GM19397 (cell line): ENCODE results near the gene FBXO3.
"Not testable (repeated sequence)": the region's sequence is repeated elsewhere in the genome, so short reads cannot be mapped to it uniquely, and the experiment has no call there.

Source experiments
- ATAC-seq: cut with Tn5 transposase; IDR thresholded peaks from one replicate; pipeline ENCODE4 v1.9.1; 2021; ENCODE audit warnings: mild to moderate bottlenecking, moderate library complexity; ENCODE audit not compliant: unreplicated experiment

Gene FBXO3

DNA sequence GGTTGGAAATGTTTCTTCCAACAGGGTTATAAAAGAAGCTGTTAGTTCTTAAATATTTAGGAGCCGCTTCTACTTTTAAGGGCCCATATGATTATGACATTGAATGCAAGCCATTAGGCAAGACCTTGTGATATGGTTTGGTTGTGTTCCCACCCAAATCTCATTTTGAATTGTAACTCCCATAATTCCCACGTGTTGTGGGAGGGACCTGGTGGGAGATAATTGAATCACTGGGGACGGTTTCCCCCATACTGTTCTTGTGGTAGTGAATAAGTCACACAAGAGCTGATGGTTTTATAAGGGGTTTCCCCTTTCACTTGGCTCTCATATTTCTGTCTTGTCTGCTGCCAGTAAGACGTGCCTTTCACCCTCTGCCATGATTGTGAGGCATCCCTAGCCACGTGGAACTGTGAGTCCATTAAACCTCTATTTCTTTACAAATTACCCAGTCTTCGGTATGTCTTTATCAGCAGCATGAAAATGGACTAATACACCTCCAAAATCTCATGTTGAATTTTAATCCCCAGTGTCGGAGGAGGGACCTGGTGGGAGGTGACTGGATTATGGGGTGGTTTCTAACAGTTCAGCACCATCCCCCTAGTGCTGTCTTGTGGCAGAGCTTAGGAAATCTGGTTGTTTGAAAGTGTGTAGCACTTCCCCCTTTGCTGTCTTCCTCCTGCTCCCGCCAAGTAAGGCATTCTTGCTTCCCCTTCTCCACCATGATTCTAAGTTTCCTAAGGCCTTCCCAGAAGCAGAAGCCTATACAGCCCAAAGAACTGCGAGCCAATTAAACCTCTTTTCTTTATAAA lies 42.4 kb downstream of the FBXO3 start:
- no peak for ATAC-seq

DNA sequence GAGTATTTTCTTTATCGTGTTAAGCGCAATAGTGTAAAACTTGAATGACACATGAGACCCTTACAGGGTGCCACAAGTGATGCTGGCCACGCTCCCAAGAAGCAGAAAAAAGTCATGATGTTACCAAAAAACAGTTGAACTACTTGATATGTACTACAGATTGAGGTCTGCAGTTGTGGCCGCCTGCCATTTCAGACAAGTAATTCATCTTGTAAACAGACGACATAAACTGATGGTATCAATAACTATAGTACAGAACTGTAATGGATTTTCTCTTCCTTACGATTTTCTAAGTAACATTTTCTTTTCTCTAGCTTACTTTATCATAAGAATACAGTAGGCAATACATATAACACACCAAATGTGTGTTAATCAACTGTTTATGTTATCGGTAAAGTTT lies 43.6 kb downstream of the FBXO3 start:
- ATAC-seq: no peak

DNA sequence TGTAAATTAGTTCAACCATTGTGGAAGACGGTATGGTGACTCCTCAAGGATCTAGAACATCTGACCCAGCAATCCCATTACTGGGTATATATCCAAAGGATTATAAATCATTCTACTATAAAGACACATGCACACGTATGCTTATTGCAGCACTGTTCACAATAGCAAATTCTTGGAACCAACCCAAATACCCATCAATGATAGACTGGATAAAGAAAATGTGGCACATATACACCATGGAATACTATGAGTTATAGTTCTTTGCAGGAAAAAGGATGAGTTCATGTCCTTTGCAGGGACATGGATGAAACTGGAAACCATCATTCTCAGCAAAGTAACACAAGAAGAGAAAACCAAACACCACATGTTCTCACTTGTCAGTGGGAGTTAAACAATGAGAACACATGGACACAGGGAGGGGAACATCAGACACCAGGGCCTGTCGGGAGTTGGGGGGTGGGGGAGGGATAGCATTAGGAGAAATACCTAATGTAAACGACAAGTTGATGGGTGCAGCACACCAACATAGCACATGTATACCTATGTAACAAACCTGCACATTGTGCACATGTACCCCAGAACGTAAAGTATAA lies 45.2 kb downstream of the FBXO3 start:
- not testable (repeated sequence) for ATAC-seq

DNA sequence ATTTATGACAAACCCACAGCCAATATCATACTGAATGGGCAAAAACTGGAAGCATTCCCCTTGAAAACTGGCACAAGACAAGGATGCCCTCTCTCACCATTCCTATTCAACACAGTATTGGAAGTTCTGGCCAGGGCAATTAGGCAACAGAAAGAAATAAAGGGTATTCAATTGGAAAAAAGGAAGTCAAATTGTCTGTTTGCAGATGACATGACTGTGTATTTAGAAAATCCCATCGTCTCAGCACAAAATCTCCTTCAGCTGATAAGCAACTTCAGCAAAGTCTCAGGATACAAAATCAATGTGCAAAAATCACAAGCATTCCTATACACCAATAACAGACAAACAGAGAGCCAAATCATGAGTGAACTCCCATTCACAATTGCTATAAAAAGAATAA lies 46.8 kb downstream of the FBXO3 start:
- not testable (repeated sequence) for ATAC-seq

DNA sequence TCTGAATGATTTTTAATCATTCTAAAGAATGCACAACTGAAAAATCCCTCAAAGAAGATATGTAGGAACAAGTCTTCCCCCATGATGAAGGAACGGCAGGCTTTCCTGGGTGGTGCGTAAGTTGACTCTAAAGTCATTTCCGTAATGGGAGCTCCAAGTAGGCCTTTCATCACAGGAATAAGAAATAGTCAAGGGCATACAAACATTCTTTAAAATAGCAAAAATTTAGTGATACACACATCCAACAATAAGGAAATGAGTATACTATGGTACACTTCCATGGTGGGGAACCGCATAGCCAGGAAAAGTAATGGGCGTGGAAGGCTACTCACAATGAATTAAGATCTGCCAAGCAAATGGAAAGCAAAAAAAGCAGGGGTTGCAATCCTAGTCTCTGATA lies 48.8 kb downstream of the FBXO3 start:
- no peak for ATAC-seq

DNA sequence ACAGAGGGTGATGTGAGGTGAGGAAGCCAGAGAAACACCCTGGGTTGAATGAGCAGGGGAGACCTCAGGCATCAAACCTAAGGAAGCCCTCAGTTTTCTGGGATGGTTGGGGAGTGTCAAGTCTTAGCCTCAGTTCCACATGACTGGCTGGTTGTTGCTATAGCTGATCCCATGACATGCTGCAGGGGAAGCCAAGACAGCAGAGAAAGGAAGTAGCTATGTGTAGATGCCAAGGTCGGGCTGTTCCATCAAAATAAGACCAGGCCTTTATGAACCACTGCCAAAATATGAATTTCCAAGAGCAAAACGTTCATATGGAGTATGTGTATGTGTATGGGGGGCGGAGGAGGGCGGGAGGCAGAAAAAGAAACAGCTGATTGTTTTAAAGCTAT lies 49.7 kb downstream of the FBXO3 start:
- no peak for ATAC-seq

DNA sequence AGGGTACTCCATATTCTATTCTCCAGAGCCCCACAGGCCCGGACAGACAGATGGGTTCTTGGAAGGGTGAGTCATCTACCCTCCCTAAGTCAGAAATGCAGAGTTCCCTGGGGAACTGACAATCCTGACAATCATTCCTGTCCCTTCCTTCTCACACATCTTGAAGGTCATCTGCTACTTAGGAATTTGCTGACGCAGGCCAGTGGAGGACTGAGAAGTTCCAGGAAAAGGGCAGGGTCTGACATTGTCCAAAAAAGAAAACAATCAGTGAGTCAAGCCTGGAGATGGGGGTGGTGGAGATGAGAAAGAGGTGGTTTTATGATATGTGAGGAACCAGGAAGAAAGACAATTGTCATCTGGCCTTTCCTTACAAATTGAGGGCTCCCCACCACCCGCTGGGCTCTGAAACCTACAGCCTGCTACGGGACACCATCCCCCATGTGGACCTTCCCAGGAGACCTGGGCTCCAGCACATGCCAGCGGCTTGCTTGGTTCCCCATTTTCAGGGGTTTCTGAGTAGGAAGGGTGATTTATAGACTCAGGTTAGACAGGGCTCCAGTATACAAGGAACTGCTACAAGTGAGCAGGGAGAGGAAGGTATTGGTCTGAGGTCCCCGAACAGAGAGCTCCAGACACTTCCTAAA lies 51.0 kb downstream of the FBXO3 start:
- ATAC-seq: no peak

DNA sequence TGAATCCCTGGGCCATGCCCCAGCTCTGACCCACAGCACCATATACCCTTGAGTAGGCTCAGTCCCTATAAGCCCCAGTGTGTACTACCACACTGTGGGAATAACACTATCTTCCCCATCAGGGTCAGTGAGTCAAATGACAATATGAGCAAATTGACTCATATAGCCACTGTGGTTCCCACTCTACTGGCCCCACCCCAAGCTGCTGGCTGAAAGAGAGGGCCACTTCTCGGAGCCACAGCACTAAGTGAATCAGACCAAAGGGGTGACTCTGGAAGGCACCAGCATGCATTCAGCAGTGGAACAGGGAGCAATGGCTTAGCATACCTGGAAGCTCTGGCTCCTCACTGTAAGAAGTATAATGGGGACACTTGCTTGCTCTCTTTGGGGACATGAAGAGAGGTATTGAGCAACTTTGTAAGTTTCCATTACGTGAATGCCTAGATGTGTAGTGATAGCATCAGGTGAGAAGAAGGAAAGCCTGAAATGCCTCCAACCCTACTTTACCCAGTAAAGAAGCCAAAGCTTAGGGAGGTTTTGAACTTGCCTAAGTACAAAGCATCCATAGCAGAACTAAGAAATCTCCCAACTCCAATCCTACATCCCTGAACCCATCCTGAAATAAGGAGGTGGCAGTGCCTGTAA lies 51.6 kb downstream of the FBXO3 start:
- peak; percentile 56 for ATAC-seq

DNA sequence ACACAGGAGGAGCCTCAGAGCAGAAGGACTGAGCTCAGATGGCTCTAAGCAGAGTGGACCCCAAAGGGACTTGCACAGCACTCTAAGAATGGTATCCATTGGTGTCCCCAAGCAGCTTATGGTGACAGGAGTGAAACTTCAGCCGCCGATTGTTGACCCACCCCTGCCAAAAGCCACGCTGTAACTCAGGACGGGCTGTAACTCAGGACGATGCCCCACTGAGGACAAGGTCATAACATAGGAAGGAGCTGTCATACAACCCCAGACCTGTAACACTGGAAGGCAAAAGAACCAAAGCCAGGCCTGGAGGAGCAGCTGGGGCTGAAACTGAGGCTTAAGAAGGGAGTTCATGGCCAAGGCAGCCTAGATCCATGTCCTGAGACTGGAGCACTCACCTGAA lies 52.3 kb downstream of the FBXO3 start:
- ATAC-seq: no peak

DNA sequence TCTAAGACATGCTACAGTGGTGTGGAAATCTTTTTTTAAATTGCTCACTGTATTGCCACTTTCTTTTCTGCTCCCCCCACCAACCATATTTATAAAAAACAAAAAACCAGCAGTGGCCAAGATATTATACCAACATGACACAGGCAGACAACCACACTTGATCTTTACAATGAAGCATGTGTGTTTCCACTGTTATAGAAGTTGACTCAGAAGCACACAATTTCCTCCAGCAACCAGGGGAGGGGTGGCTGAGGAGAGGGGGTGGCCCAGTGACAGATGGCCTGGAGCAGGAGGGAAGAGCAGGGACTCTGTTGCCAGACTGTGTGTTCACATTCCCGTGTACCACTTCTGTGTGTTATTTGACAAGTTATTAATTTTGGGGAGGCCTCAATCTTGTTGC lies 52.9 kb downstream of the FBXO3 start:
- ATAC-seq: no peak

DNA sequence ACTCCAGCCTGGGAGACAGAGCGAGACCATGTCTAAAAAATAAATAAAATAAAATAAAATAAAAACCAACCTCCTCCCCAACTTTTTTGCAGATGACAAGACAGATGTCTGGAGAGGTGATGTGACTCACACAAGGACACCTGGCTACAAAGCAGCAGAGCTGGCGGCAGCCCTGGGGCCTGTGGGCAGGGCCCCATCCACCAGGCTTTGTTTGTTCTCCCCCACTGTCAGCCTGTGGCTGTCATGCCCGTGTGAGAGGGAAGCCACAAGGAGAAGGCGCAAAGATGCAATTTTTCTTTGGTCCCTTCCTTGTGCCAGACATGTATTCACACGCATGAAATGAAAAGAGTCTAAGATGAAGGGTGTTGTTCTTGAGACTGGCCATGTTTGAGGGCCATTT lies 54.7 kb downstream of the FBXO3 start:
- no peak for ATAC-seq

DNA sequence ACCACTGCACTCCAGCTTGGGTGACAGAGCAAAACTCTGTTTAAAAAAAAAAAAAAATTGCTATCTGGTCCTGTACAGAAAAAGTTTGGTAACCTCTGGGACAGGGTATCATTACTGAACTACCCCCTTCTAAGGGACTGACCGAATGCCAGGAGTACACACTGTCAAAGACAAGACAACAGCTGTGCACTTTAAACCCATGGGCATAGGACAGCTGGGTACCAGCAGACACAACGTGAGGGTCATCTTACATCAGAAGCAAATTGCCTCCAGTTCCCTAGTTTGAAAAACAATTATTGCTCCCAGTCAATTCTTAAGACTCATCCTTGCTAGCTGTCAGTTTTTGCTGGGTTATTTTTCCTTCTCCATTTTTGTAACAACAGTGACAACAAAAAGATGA lies 55.9 kb downstream of the FBXO3 start:
- ATAC-seq: no peak

DNA sequence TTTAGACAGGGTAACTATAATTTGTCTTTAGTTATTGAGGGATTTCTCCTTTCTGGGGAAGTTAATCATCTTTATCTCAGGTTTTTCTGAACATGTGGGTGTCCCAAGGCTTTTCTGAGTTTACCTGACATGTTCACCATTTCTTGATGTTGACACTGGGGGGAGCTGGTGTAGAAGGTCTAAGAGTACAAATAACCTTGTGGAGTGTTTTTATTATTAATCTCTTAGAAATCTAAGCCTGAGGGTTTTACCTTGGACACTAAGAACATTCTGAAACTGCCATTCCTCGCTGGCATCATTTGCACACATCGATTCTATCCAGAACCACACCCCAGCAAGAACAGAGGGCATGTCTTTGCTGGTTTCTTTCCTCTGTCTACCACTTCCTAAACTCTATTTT lies 58.1 kb downstream of the FBXO3 start:
- ATAC-seq: no peak

DNA sequence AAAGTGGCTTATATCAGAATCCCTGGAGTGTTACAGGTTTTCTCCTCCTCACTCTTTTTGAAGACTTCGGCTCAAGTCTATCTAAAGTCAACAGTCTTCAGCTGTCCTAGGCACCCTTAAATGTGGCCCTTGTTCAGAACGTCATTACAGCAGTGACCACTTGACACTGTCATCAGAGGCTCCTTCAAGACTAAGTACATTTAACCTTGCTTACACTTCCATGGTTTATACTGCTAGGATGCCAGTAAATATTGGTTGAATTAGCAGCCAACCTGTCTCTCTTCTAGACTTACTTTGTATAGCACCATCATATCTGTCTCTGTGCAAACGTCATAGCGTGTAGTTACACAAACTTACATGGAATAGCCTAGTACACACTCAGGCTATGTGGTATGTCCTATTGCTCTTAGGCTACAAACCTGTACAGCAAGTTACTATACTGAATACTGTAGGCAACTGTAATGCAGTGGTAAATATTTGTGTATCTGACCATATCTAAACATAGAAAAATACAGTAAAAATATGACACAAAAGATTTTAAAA lies 60.4 kb downstream of the FBXO3 start:
- ATAC-seq: no peak

DNA sequence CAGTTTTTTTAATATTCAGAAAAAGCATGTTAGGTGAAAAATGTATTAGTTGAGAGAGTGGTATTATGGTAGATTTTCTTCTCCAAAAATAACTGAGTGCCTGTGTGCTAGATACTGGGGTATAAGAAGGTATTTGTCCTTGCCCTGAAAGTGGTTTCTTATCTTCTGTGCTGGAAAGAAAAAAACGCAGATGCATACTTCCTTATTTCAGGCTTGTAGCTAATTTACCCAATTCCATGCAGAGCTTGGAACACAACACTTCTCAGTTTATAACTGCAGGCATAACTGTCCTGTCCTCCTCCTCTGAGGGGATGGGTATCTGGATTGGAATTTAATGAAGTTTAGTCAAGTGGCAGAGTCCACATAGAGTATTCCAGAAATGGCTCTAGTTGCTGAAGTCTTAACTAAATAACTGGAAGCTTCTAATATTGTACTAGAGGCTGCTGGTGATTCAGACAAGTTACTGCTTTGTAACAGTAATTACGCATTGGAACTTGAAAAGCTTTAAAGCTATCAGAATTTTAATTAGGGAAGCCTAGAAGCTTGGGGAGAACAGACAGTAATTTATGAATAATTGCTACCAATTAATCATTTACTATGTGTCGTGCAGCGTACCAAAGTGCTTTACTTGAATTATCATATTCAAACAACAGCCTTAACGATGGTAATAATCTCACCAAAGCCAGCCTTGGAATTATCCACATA lies 61.0 kb downstream of the FBXO3 start:
- no peak for ATAC-seq

DNA sequence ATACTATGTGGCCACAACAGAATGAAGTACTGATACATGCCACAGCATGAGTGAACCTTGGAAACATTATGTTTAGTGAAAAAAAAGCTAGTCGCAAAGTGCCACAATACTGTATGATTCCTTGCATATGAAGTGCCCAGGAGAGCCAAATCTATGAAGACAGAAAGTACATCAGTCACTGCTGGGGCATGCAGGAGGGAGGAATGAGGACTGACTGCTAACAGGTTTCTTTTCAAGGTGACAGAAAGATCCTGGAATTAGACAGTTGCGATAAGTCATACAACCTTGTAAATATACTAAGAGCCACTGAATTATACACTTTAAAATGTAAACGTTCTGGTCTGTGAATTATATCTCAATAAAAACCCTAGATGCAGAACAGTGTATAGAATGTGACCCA lies 61.9 kb downstream of the FBXO3 start:
- no peak for ATAC-seq

DNA sequence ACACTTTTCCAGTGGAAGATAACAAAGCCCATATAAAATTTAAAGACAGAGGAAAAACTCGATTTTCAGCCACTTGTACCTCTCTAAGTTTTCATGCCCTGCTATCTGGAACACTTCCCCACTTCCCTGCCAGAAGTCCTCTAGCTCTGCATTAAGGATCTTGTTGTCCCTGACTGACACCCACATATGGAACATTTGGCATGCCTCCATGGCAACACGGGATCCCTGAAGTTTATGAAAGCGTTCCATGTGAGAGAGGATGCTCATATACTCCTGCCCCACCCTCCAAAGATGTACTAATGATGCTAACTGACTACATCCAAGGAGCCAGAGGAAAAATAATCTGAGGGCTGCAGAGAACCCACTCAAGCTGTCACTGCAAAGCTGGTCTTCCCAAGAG lies 64.9 kb downstream of the FBXO3 start:
- ATAC-seq: no peak

DNA sequence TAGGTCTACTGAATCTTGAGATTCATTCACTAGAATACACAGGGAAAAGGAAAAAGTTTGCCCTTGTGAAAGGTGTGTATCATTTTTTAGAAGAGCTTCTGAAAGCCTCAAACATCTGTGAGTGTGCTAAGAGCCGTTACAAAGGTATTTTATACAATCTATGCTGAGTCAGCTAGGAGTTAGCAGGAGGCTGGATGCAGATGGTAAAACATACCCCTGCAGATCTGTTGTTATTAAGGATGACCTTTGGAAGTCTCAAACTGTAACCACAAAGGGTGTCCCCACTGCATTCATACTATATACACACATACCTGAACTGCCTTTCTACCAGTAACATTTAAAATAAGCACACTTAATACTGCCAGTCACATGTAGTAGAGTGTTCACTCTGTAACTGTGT lies 65.3 kb downstream of the FBXO3 start:
- no peak for ATAC-seq

DNA sequence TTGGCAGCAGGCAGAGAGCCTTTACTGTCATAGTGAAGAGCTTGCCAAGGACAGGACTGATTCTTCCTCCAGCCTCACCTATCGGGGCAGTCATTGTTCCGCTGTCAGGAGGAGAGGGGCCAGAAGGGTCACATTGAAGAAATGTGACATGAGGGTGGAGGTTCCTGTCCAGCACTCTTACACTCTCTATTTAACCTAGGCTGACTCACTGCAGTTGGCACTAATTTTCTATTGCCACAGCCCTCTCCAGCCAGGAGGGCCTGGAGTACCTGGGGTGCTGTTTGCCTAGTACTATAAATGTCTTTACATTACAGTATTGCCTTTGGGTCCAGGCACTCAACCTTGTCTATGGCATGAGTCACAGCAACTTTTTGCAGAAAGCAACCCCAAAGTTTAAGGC lies 66.5 kb downstream of the FBXO3 start:
- ATAC-seq: not testable (repeated sequence)

DNA sequence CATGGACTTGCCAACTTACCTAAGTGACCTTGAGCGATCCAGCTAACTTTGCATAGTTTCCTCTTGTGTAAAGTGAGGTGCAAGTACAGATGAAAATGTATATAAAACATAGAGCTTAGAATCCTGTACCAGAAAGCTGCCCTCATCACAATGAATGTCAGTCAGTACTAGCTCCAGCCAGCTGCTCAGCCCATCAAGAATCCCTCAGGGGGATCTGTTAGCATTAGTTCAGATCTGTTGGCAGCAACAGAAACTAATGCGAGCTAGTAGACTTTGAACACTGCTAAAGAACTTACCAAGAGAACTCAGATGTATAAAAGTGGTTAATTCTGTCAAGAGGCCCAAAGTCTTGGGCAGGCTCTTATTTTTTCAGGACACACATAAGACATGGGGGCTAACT lies 67.4 kb downstream of the FBXO3 start:
- no peak for ATAC-seq

DNA sequence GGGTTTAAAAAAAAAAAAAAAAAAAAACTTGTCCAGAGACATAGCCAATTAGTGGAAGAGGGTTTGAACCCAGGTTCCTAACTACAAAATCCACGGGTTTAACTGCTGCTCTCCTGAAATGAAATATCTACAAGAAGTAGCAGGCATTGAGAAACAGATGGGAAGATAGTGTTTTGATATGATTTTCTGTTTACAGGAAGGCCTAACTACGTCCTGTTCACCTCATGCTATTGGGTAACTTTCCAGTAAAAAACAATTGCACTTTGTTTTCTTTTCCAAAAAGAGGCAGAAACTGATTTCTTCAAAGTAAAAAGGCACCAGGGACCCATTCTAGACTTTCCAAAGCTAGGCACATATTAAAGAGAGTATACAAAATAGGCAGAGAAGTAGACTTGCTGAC lies 67.8 kb downstream of the FBXO3 start:
- no peak for ATAC-seq
